ENCODE measurements around the gene FBXO17.

FBXO17 gene

GRCh38 chr19:38904581-38905539, 70.7 kb downstream of the FBXO17 start:
- H3K9me2 ChIP-seq (replicated peaks; ENCODE audit: control insufficient read depth, low read length) = no peaks in the 10 kb centered on the region
- H3K79me2 ChIP-seq (ENCODE audit: control insufficient read depth, low read length) = peaks cover 38% of the 10 kb centered on the region
- no peak overlapping the region for H3K4me3 ChIP-seq (ENCODE audit: low read length)
- TF ChIP-seq EZH2phosphoT487 (IDR thresholded peaks at IDR 0.05; ENCODE audit: borderline replicate concordance, low read length) (no peak), CTCF (IDR thresholded peaks at IDR 0.05; ENCODE audit: low read depth, low read length, poor library complexity, severe bottlenecking) (no peak)
- no peaks in the 10 kb centered on the region for H3F3A ChIP-seq (ENCODE audit: control insufficient read depth, insufficient read depth)
- no peak overlapping the region for H3K4me2 ChIP-seq (ENCODE audit: low read length)
- peaks cover 5% of the 10 kb centered on the region for H3K9me3 ChIP-seq (ENCODE audit: control insufficient read depth, insufficient read depth, low read length)
- H3K27me3 ChIP-seq (ENCODE audit: control insufficient read depth, low read length) = no peaks in the 10 kb centered on the region
- no peaks in the 10 kb centered on the region for H4K20me1 ChIP-seq (ENCODE audit: control insufficient read depth, insufficient read depth, low read depth, low read length)
- H3K36me3 ChIP-seq (ENCODE audit: control insufficient read depth, low read length) = peaks cover 40% of the 10 kb centered on the region
- H3K27ac ChIP-seq (ENCODE audit: low read depth, low read length) = no peak overlapping the region
- peaks cover 10% of the 10 kb centered on the region for H3K4me1 ChIP-seq (ENCODE audit: control insufficient read depth, low read length)

- no peaks in the 10 kb centered on the region for H3K9me2 ChIP-seq (replicated peaks; ENCODE audit: control insufficient read depth, low read length)
- peak overlapping the region; percentile 86; the same call in 1 of the 2 replicates for H3K4me2 ChIP-seq (ENCODE audit: low read length)
These were observed 73.9 kb downstream of the FBXO17 start for GRCh38 chr19:38901683-38902082.

GRCh38 chr19:38900743-38901190, 74.8 kb downstream of the FBXO17 start:
- Histone ChIP-seq H3K9me3 (ENCODE audit: control insufficient read depth, insufficient read depth, low read length) (peaks cover 5% of the 10 kb centered on the region), H3K36me3 (ENCODE audit: control insufficient read depth, low read length) (peaks cover 23% of the 10 kb centered on the region), H3K4me2 (ENCODE audit: low read length) (peak overlapping the region; percentile 86), H3K27ac (ENCODE audit: low read depth, low read length) (peak overlapping the region; percentile 30; the same call in 1 of the 2 replicates), H4K20me1 (ENCODE audit: control insufficient read depth, insufficient read depth, low read depth, low read length) (no peaks in the 10 kb centered on the region), H3K79me2 (ENCODE audit: control insufficient read depth, low read length) (peaks cover 38% of the 10 kb centered on the region), H3K4me1 (ENCODE audit: control insufficient read depth, low read length) (peaks cover 20% of the 10 kb centered on the region), H3K4me3 (ENCODE audit: low read length) (peak overlapping the region; percentile 93), H3F3A (ENCODE audit: control insufficient read depth, insufficient read depth) (no peaks in the 10 kb centered on the region), H3K9me2 (replicated peaks; ENCODE audit: control insufficient read depth, low read length) (no peaks in the 10 kb centered on the region), H3K27me3 (ENCODE audit: control insufficient read depth, low read length) (no peaks in the 10 kb centered on the region)
- TF ChIP-seq CTCF (IDR thresholded peaks at IDR 0.05; ENCODE audit: low read depth, low read length, poor library complexity, severe bottlenecking) (no peak), EZH2phosphoT487 (IDR thresholded peaks at IDR 0.05; ENCODE audit: borderline replicate concordance, low read length) (no peak)

More at GRCh38 chr19:38901683-38902082, 73.9 kb downstream of the FBXO17 start:
- TF ChIP-seq EZH2phosphoT487 (IDR thresholded peaks at IDR 0.05; ENCODE audit: borderline replicate concordance, low read length) = no peak
- Histone ChIP-seq H3K4me1 (ENCODE audit: control insufficient read depth, low read length) (peaks cover 20% of the 10 kb centered on the region), H3K9me3 (ENCODE audit: control insufficient read depth, insufficient read depth, low read length) (peaks cover 5% of the 10 kb centered on the region), H3K79me2 (ENCODE audit: control insufficient read depth, low read length) (peaks cover 38% of the 10 kb centered on the region), H3K4me3 (ENCODE audit: low read length) (peak overlapping the region; percentile 36; the same call in 1 of the 2 replicates), H3F3A (ENCODE audit: control insufficient read depth, insufficient read depth) (no peaks in the 10 kb centered on the region), H3K27ac (ENCODE audit: low read depth, low read length) (no peak overlapping the region), H4K20me1 (ENCODE audit: control insufficient read depth, insufficient read depth, low read depth, low read length) (no peaks in the 10 kb centered on the region), H3K27me3 (ENCODE audit: control insufficient read depth, low read length) (no peaks in the 10 kb centered on the region), H3K36me3 (ENCODE audit: control insufficient read depth, low read length) (peaks cover 25% of the 10 kb centered on the region)

GRCh38 chr19:38900202-38900629, 75.3 kb downstream of the FBXO17 start:
- Histone ChIP-seq H3K36me3 (ENCODE audit: control insufficient read depth, low read length) (peaks cover 18% of the 10 kb centered on the region), H4K20me1 (ENCODE audit: control insufficient read depth, insufficient read depth, low read depth, low read length) (no peaks in the 10 kb centered on the region), H3F3A (ENCODE audit: control insufficient read depth, insufficient read depth) (no peaks in the 10 kb centered on the region), H3K27ac (ENCODE audit: low read depth, low read length) (peak overlapping the region; percentile 30), H3K9me2 (replicated peaks; ENCODE audit: control insufficient read depth, low read length) (no peaks in the 10 kb centered on the region), H3K4me2 (ENCODE audit: low read length) (peak overlapping the region; percentile 86), H3K27me3 (ENCODE audit: control insufficient read depth, low read length) (no peaks in the 10 kb centered on the region), H3K79me2 (ENCODE audit: control insufficient read depth, low read length) (peaks cover 38% of the 10 kb centered on the region), H3K9me3 (ENCODE audit: control insufficient read depth, insufficient read depth, low read length) (peaks cover 5% of the 10 kb centered on the region), H3K4me1 (ENCODE audit: control insufficient read depth, low read length) (peaks cover 20% of the 10 kb centered on the region), H3K4me3 (ENCODE audit: low read length) (peak overlapping the region; percentile 93)
- TF ChIP-seq EZH2phosphoT487 (IDR thresholded peaks at IDR 0.05; ENCODE audit: borderline replicate concordance, low read length) = no peak
- TF ChIP-seq CTCF (IDR thresholded peaks at IDR 0.05; ENCODE audit: low read depth, low read length, poor library complexity, severe bottlenecking) = peak; percentile 11
